ENCODE data around the gene MRGPRF.
"Not testable (repeated sequence)": the region's sequence is repeated elsewhere in the genome, so short reads cannot be mapped to it uniquely, and the experiment has no call there.

MRGPRF gene

GRCh38 chr11:69005183-69005630 lies 7.8 kb downstream of the MRGPRF start:
- FAIRE-seq (no peak), DNase-seq (ENCODE audit: extremely low spot score, insufficient read length, low read depth) (no peak)

GRCh38 chr11:69004411-69005182 lies 8.4 kb downstream of the MRGPRF start:
- no peak for DNase-seq (ENCODE audit: extremely low spot score, insufficient read length, low read depth)
- no peak for FAIRE-seq

DNA sequence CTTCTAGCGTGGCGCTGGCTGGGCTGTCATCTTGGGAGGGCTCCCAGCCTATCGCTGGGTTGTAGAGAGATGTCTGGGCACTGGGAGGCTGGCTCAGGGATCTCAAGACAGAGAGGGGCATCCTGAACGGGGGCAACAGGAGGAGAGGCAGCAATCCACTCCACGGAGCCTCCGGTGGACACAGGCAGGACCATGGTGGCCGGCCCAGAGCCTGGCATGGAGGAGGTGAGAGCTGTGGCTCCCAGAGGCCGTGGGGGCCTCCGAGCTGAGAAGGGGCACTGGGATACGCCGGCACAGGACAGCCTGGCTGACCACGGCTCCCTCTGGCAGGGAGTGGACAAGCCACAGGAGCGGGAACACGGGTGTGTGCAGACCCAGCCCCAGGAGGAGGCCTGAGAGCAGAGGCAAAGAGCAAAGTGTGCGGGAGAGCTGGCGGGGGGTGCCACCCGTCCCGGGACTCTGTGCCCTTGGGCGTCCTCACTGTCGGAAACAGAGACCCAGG lies 9.1 kb downstream of the MRGPRF start:
- FAIRE-seq (no peak), DNase-seq (ENCODE audit: extremely low spot score, insufficient read length, low read depth) (no peak)

DNA sequence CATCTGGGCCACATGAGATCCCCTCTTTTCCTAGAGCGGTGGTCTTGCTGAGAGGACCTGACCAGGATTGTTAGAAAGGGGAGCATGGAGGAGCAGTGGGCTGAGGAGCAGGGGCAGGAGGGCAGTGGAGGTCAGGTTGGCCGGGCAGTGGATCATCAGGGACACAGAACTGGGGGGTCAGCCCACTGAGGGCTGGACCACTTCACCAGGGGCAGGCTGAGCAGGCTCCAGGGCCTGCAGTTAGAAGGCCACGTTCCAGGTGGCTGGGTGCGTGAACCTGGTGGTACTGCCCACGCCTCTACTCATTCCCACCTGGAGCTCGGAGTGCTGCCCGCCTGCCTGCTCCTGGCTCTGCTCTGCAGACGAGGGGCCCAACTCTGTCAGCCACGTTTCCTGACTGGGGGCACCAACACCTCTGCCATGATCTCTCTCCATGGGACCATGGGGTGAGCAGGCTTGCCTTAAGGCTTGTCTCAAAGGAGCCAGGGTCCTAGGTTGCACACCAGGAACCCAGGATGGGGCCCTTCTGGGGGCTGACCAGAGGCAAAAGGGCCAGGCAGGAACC lies 9.7 kb downstream of the MRGPRF start:
- no peak for FAIRE-seq
- DNase-seq (ENCODE audit: extremely low spot score, insufficient read length, low read depth): no peak

- FAIRE-seq: no peak
These were observed 10.3 kb downstream of the MRGPRF start for GRCh38 chr11:69002570-69003231.

GRCh38 chr11:69002110-69002569 lies 10.9 kb downstream of the MRGPRF start:
- FAIRE-seq (no peak), DNase-seq (ENCODE audit: extremely low spot score, insufficient read length, low read depth) (no peak)

More at GRCh38 chr11:69002570-69003231, 10.3 kb downstream of the MRGPRF start:
- no peak for DNase-seq (ENCODE audit: extremely low spot score, insufficient read length, low read depth)

DNA sequence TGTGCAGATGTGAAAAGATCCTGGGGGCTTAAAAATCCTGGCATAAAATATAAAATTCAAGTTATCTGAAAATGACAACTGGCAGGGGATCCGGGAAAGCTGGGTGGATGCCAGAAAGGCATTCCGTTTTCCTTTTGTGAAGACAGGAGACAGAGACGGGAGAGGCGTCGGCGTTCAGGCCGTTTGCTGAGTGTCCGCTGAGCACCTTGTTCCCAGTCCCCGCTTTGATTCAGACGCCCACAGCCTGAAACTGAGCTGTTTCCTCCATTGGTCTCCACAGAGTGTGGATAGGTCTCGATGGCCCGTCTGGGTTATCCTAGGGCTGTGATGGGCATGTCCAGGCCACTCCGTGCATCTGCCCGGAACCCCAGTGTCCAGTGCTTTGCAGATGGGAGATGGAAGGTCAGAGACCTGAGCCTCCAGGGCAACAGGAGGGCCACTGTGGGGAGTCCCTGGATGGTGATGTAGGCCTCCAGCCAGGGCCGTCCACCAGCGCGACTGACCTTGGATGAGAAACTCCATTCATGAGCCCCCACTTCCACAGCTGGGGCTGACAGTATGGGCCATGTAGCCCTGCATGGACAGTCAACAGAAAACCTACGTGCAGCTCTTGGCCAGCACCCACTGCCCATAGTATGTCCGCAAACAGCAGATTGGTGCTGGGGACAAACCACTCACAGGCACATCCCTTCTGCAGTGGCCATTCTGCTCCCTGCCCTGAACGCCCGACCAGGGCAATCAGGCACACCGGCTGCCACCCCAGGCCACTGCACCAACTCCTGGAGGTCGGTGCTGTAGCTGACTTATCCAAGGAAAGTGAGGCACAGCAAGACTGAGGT lies 11.6 kb downstream of the MRGPRF start:
- DNase-seq (ENCODE audit: extremely low spot score, insufficient read length, low read depth) (no peak), FAIRE-seq (no peak)

DNA sequence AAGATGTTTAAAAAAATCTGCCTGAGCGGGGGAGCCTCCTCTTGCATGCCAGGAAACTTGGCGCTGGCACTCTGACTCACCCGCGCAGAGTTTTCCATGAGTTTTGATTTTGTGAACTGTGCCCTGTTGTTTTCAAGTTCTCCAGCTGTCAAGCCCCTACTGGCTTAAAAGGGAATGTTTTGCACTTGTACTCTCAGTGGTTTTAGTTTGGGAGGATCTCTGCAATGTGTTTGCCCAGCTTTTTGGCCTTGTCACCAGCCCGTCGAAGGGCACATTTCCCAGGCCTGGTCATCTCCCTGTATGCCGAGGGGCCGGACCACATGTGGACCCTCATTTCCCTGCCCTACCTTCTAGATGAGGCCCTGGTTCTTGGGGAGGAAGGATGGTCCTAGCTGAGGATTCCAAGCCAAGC lies 12.2 kb downstream of the MRGPRF start:
- FAIRE-seq (no peak), DNase-seq (ENCODE audit: extremely low spot score, insufficient read length, low read depth) (no peak)

GRCh38 chr11:69000391-69000790 lies 12.7 kb downstream of the MRGPRF start:
- FAIRE-seq (no peak), DNase-seq (ENCODE audit: extremely low spot score, insufficient read length, low read depth) (no peak)

DNA sequence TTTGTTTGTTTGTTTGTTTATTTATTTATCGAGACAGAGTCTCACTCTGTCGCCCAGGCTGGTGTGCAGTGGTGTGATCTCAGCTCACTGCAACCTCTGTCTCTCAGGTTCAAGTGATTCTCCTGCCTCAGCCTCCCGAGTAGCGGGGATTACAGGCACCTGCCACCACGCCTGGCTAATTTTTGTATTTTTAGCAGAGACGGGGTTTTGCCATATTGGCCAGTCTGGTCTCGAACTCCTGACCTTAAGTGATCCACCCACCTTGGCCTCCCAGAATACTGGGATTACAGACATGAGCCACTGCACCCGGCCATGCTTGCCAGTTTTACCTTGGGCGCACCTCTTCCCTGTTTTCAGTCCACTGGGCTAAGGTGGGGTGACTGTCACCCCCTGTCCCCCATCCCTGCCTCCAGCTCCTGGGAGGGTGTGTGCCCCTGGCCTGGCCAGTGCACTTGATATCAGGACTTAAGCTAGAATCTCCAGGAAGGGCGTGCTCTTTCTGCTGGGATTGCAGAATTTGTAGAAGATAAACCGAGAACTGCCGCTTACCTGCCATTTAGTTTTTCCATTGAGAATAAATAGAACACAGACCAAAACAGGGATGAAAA lies 13.2 kb downstream of the MRGPRF start:
- DNase-seq (ENCODE audit: extremely low spot score, insufficient read length, low read depth); FAIRE-seq: not testable (repeated sequence)

DNA sequence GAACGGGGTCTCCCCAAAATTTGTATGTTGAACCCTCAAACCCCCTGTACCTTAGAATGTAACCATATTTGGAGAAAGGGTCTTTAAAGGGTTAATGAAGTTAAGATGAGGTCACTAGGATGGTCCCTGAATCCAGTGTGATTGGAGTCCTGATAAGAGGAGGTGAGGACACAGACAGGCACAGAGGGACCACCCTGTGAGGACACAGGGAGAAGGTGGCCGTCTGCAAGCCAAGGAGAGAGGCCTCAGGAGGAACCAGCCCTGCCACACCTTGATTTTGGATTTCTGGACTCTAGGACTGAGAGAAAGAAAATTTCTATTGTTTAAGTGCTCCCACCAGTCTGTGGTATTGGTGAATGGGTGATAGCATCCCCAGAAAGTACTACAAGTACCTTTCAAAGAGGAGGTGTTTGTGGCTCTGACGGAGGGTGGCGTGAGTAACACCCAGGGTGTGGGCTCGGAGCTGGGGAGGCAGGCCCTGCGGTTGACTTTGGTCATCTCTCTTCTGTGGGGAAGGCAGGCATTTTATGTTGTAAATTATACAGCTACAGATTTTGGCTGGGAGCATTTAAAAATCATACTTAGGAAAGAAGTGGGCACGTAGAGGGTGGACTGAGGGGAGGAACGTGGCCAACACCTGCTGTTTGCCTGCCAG lies 13.8 kb downstream of the MRGPRF start:
- no peak for DNase-seq (ENCODE audit: extremely low spot score, insufficient read length, low read depth)
- no peak for FAIRE-seq

GRCh38 chr11:68998390-68998911 lies 14.6 kb downstream of the MRGPRF start:
- DNase-seq (ENCODE audit: extremely low spot score, insufficient read length, low read depth) (no peak), FAIRE-seq (no peak)

- DNase-seq (ENCODE audit: extremely low spot score, insufficient read length, low read depth) (no peak), FAIRE-seq (no peak)
These were observed 15.1 kb downstream of the MRGPRF start for GRCh38 chr11:68997995-68998348.

DNA sequence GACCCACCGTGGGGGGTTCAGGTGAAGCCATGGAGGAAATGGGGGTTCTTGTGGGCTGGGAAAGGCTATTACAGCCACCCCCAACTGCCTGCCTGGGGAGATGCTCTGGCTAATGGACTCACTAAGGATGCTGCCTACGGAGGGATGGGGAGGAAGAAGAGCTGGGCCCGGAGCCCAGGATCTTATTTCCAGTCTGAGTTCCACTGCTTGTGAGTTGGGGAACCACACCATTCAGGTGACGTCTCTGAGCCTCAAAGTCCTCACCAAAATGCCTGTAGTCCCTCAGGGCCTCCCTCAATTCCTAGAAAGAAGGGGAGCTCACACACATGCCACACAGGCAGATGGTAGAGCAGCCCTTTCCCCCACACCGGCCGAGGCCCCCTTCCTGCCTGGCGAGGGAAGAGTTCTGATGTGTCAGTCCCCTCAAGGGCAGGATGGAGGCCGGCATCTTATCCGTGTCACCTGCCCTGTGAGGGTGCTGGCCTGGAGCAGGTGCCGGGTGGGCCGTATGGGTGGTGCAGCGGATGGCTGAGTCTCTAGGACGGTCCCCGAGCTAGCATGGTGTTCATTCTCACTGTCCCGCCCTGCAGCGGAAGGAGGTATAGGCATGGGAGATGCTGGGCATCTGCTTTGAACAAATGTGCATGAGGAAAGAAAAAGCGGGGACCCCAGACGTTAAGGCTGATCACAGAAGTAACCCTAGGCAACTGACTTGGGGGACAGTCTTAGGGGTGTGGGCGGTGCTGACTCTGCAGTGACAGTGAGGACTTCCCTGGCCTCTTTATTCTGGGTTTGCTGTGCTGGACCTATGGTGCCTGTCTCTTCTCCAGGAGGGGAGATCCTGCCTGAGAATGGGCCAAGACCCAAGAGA lies 15.7 kb downstream of the MRGPRF start:
- FAIRE-seq (no peak), DNase-seq (ENCODE audit: extremely low spot score, insufficient read length, low read depth) (no peak)

- FAIRE-seq: no peak
These were observed 16.5 kb downstream of the MRGPRF start for GRCh38 chr11:68996376-68997123.

DNA sequence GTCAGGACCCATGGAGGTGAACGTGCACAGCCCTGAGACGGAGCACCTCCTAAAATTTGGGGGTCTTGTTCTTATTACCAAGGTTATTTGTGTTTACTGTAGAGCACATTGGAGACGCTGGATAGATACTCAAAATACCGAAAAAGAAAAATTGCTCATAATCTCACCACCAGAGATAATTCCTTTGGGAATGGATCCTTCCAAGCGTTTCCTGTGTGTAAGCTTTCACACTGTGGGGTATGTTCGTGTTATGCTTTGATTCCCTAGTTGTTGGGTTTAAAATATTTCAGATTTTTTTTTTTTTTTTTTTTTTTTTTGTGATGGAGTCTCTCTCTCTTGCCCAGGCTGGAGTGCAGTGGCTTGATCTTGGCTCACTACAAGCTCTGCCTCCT lies 18.2 kb downstream of the MRGPRF start:
- no peak for FAIRE-seq
- no peak for DNase-seq (ENCODE audit: extremely low spot score, insufficient read length, low read depth)

More at GRCh38 chr11:68996376-68997123, 16.5 kb downstream of the MRGPRF start:
- no peak for DNase-seq (ENCODE audit: extremely low spot score, insufficient read length, low read depth)

DNA sequence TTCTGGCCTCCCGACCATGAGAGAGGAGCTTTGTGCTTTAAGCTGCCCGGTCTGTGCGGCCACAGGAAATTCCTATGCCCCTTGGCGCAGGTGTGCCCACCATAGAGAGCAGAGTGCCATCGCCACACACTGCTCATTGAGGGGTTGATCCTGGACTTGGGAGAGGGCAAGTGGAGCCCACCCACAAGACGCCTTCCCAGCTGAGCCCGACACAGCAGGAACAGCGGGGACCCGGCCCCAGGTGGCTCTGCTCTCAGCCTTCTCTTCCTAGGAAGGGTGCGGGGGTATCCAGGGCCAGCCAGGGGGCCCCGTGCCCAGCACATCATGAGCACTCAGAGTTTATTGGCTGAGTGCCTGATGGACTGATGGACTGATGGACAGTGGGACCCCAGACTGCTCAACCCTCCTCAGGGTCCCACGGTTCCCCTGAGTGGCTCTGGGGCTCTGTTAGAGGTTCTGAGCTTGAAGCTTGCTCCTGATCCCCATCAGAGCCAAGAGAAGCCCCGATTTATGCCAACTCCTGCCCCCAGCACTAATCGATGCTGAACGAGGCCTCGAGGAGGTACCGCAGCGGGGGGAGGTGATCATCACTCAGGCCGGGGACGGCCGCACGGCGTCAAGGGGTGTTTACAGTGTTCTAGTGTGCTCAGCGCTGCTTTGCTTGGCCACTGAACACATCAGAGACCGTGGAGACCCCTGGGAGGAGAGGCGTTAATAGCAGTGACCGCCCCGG lies 18.7 kb downstream of the MRGPRF start:
- no peak for FAIRE-seq
- DNase-seq (ENCODE audit: extremely low spot score, insufficient read length, low read depth): no peak

Measured in GM18507 (cell line).